ENCODE results near the gene PDE4B. TPM values are rescaled to one million over a fixed set of nuclear protein-coding genes. Genes with fewer than 3 reads are reported as not detected.

PDE4B gene
- polyA plus RNA-seq, 4 donors, result 1.1 to 5.2 (median 3.7) TPM

DNA sequence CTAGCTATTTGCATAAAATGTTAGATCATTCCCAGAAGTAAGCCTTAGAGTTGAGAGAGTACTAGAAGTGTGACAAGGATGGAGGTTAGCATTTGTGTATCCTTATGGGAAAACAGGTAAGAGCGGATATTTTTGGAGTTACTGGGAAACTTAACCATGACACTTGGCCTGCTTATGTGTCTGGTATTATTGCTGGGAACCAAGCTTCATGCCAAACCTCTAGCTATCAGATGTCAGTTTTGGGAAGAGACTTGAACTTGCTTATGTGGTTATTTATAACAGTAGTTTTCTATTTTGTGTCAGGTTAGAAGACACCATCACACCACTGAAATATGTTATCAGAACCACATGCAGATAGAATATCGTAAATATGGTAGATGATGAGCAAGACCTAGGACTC, 511.0 kb downstream of the PDE4B start:
- Histone ChIP-seq H3K4me1 (ENCODE audit: control insufficient read depth in 3 of 3, insufficient read depth in 2 of 3, low read depth in 1 of 3, low read length in 2 of 3) (peaks cover 0 to 11% (median 0%) of the 10 kb centered on the region in 3 donors), H3K4me3 (ENCODE audit: low read depth in 1 of 3, low read length in 3 of 3) (no peak overlapping the region), H3K27ac (ENCODE audit: low read depth in 1 of 3, low read length in 2 of 3) (no peak overlapping the region), H3K9me3 (ENCODE audit: control insufficient read depth in 2 of 2, insufficient read depth in 1 of 2, low read depth in 1 of 2, low read length in 1 of 2) (no peaks in the 10 kb centered on the region), H3K36me3 (ENCODE audit: control insufficient read depth in 3 of 3, insufficient read depth in 2 of 3, low read depth in 1 of 3, low read length in 3 of 3) (no peaks in the 10 kb centered on the region), H3K27me3 (ENCODE audit: control insufficient read depth in 3 of 3, insufficient read depth in 3 of 3, low read length in 3 of 3) (no peaks in the 10 kb centered on the region)
- WGBS, 3 donors, result 97 to 100% (median 98%) methylated on average over 2 of the region's 2 CpGs
- DNase-seq (no peak), FAIRE-seq (no peak)

- Histone ChIP-seq H3K9me3 (ENCODE audit: control insufficient read depth in 2 of 2, insufficient read depth in 1 of 2, low read depth in 1 of 2, low read length in 1 of 2) (no peaks in the 10 kb centered on the region), H3K27ac (ENCODE audit: low read depth in 1 of 3, low read length in 2 of 3) (no peak overlapping the region), H3K36me3 (ENCODE audit: control insufficient read depth in 3 of 3, insufficient read depth in 2 of 3, low read depth in 1 of 3, low read length in 3 of 3) (no peaks in the 10 kb centered on the region), H3K4me1 (ENCODE audit: control insufficient read depth in 3 of 3, insufficient read depth in 2 of 3, low read depth in 1 of 3, low read length in 2 of 3) (peaks cover 0 to 11% (median 0%) of the 10 kb centered on the region in 3 donors), H3K27me3 (ENCODE audit: control insufficient read depth in 3 of 3, insufficient read depth in 3 of 3, low read length in 3 of 3) (no peaks in the 10 kb centered on the region), H3K4me3 (ENCODE audit: low read depth in 1 of 3, low read length in 3 of 3) (no peak overlapping the region)
- DNase-seq (no peak), FAIRE-seq (no peak)
- 85 to 90% (median 85%) methylated on average over 2 of the region's 2 CpGs for WGBS, 3 donors
Measured at GRCh38 chr1:66304128-66304527, 511.4 kb downstream of the PDE4B start.

DNA sequence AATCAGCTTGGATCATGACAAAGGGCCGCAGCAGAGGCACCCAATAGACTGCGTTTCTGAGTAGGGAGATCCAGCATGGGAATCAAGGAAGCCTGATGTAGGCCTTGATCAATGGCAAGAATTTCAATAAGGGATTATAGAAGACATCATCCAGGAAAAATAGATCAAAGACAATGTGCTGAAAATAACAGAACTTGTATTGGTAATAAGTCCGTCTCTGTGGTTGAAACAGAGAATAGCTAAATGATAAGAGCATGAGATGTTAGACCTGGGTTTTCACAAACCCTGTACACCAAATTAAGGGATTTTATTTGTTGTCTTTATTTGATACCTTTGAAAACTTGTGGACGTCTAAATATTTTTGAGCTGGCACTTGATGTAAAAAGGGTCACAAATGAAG, 513.2 kb downstream of the PDE4B start:
- H3K36me3 ChIP-seq (ENCODE audit: control insufficient read depth in 3 of 3, insufficient read depth in 2 of 3, low read depth in 1 of 3, low read length in 3 of 3), result no peaks in the 10 kb centered on the region
- DNase-seq (no peak), FAIRE-seq (no peak)
- H3K27ac ChIP-seq (ENCODE audit: low read depth in 1 of 3, low read length in 2 of 3), result no peak overlapping the region
- no peak overlapping the region for H3K4me3 ChIP-seq (ENCODE audit: low read depth in 1 of 3, low read length in 3 of 3)
- WGBS, 3 donors, result 89 to 91% (median 90%) methylated on average over 4 of the region's 4 CpGs
- H3K27me3 ChIP-seq (ENCODE audit: control insufficient read depth in 3 of 3, insufficient read depth in 3 of 3, low read length in 3 of 3), result no peaks in the 10 kb centered on the region
- peaks cover 0 to 11% (median 0%) of the 10 kb centered on the region in 3 donors for H3K4me1 ChIP-seq (ENCODE audit: control insufficient read depth in 3 of 3, insufficient read depth in 2 of 3, low read depth in 1 of 3, low read length in 2 of 3)
- H3K9me3 ChIP-seq (ENCODE audit: control insufficient read depth in 2 of 2, insufficient read depth in 1 of 2, low read depth in 1 of 2, low read length in 1 of 2), result no peaks in the 10 kb centered on the region

DNA sequence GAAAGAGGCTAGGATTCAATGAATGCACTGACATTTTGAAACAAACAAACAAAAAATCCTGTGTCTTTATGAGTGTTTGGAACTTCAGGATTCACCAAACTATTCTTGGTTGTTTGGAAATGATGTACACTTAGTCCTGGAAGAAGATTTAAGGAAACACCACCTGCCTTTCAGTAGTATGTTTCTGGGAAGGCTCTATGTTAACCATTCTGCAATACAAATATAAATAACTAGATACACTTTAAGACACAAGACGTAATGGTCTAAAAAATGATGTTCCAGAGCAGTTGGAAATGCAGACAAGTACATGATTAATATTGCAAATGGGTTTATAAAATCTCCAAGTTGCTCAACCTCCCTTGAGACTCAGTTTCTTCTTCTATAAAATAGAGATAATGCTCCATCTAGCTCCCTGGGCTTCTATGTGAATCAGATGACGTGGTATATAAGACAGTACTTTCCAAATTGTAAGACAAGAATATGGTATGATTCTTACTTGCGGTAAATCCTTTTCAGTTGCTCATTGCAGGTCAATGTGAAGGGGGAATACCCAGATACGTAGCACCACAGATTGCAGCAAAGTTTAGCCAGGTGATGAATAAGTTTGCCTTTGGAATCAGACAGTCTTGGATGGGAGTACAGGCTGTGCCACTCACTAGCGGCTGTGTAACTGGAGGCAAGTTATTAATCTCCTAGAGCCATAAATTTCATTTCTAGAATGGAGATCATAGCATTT, 516.5 kb downstream of the PDE4B start:
- H3K4me3 ChIP-seq (ENCODE audit: low read depth in 1 of 3, low read length in 3 of 3), result no peak overlapping the region
- H3K36me3 ChIP-seq (ENCODE audit: control insufficient read depth in 3 of 3, insufficient read depth in 2 of 3, low read depth in 1 of 3, low read length in 3 of 3), result no peaks in the 10 kb centered on the region
- no peaks in the 10 kb centered on the region for H3K27me3 ChIP-seq (ENCODE audit: control insufficient read depth in 3 of 3, insufficient read depth in 3 of 3, low read length in 3 of 3)
- H3K4me1 ChIP-seq (ENCODE audit: control insufficient read depth in 3 of 3, insufficient read depth in 2 of 3, low read depth in 1 of 3, low read length in 2 of 3), result no peaks in the 10 kb centered on the region
- FAIRE-seq, result no peak
- peaks cover 0 to 3% of the 10 kb centered on the region in 2 donors for H3K9me3 ChIP-seq (ENCODE audit: control insufficient read depth in 2 of 2, insufficient read depth in 1 of 2, low read depth in 1 of 2, low read length in 1 of 2)
- H3K27ac ChIP-seq (ENCODE audit: low read depth in 1 of 3, low read length in 2 of 3), result no peak overlapping the region
- DNase-seq, result no peak
- 91 to 94% (median 94%) methylated on average over 5 of the region's 5 CpGs for WGBS, 3 donors

DNA sequence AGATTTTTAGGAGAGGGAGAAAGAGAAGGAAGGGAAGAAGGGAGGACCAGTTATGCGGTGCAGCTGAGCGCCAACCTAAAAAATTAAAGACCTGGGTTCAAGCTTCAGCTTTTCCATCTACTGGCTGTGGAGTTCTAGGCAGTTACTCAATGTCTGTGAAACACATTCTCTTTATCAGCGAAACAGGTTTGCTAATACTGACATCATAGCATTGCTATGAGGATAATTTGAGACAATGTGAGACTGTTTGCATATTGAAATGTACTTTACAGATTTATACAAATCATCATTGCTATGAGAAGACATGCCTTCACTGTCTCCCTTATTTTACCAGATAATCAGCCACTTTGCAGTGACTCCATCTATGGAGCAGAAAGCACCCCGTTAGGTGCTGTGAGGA, 518.4 kb downstream of the PDE4B start:
- H3K27ac ChIP-seq (ENCODE audit: low read depth in 1 of 3, low read length in 2 of 3), result no peak overlapping the region
- peaks cover 0 to 3% of the 10 kb centered on the region in 2 donors for H3K9me3 ChIP-seq (ENCODE audit: control insufficient read depth in 2 of 2, insufficient read depth in 1 of 2, low read depth in 1 of 2, low read length in 1 of 2)
- H3K4me3 ChIP-seq (ENCODE audit: low read depth in 1 of 3, low read length in 3 of 3), result no peak overlapping the region
- 70 to 80% (median 78%) methylated on average over 4 of the region's 4 CpGs for WGBS, 3 donors
- FAIRE-seq (no peak), DNase-seq (no peak)
- no peaks in the 10 kb centered on the region for H3K4me1 ChIP-seq (ENCODE audit: control insufficient read depth in 3 of 3, insufficient read depth in 2 of 3, low read depth in 1 of 3, low read length in 2 of 3)
- no peaks in the 10 kb centered on the region for H3K36me3 ChIP-seq (ENCODE audit: control insufficient read depth in 3 of 3, insufficient read depth in 2 of 3, low read depth in 1 of 3, low read length in 3 of 3)
- no peaks in the 10 kb centered on the region for H3K27me3 ChIP-seq (ENCODE audit: control insufficient read depth in 3 of 3, insufficient read depth in 3 of 3, low read length in 3 of 3)

- no peaks in the 10 kb centered on the region for H3K4me1 ChIP-seq (ENCODE audit: control insufficient read depth in 3 of 3, insufficient read depth in 2 of 3, low read depth in 1 of 3, low read length in 2 of 3)
- WGBS, 3 donors, result 94 to 97% (median 97%) methylated on average over 6 of the region's 6 CpGs
Measured at GRCh38 chr1:66311628-66312027, 518.9 kb downstream of the PDE4B start.

DNA sequence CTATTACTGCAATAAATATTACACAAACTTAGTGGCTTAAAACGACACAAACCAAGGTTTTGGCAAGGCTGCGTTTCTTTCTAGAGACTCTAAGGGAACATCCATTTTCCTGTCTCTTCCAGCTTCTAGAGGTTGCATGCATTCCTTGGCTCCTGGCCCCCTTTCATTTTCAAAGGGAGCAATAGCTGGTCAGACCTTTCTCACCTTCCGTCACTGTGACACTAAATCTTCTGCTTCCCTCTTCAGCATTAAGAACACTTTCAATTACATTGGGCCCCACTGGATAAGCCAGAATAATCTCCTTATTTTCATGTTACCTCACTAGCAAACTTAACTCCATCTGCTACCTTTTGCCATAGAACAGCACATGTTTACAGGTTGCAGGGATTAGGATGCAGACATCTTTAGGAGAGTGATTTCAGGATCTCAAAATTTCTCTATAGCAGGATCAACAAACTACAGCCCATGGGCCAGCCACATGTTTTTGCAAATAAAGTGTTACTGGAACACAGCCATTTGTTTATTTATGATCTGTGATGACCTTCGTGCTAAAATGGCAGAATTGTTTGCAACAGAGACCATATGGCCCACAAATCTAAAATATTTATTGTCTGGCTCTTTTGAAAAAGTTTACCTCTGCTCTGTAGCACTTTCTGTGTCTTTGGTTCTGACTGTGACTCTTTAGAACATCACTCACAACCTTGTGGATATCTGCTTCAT, 519.7 kb downstream of the PDE4B start:
- Histone ChIP-seq H3K36me3 (ENCODE audit: control insufficient read depth in 3 of 3, insufficient read depth in 2 of 3, low read depth in 1 of 3, low read length in 3 of 3) (no peaks in the 10 kb centered on the region), H3K27ac (ENCODE audit: low read depth in 1 of 3, low read length in 2 of 3) (no peak overlapping the region), H3K9me3 (ENCODE audit: control insufficient read depth in 2 of 2, insufficient read depth in 1 of 2, low read depth in 1 of 2, low read length in 1 of 2) (peaks cover 0 to 3% of the 10 kb centered on the region in 2 donors), H3K4me1 (ENCODE audit: control insufficient read depth in 3 of 3, insufficient read depth in 2 of 3, low read depth in 1 of 3, low read length in 2 of 3) (no peaks in the 10 kb centered on the region), H3K27me3 (ENCODE audit: control insufficient read depth in 3 of 3, insufficient read depth in 3 of 3, low read length in 3 of 3) (no peaks in the 10 kb centered on the region), H3K4me3 (ENCODE audit: low read depth in 1 of 3, low read length in 3 of 3) (no peak overlapping the region)
- DNase-seq (peak in 1 of 2 donors; percentile 11), FAIRE-seq (no peak)
- 60 to 64% (median 63%) methylated on average over 4 of the region's 4 CpGs for WGBS, 3 donors

More at GRCh38 chr1:66311628-66312027, 518.9 kb downstream of the PDE4B start:
- no peaks in the 10 kb centered on the region for H3K36me3 ChIP-seq (ENCODE audit: control insufficient read depth in 3 of 3, insufficient read depth in 2 of 3, low read depth in 1 of 3, low read length in 3 of 3)
- no peaks in the 10 kb centered on the region for H3K27me3 ChIP-seq (ENCODE audit: control insufficient read depth in 3 of 3, insufficient read depth in 3 of 3, low read length in 3 of 3)
- H3K27ac ChIP-seq (ENCODE audit: low read depth in 1 of 3, low read length in 2 of 3), result no peak overlapping the region
- no peak overlapping the region for H3K4me3 ChIP-seq (ENCODE audit: low read depth in 1 of 3, low read length in 3 of 3)
- DNase-seq (no peak), FAIRE-seq (no peak)
- peaks cover 0 to 3% of the 10 kb centered on the region in 2 donors for H3K9me3 ChIP-seq (ENCODE audit: control insufficient read depth in 2 of 2, insufficient read depth in 1 of 2, low read depth in 1 of 2, low read length in 1 of 2)

DNA sequence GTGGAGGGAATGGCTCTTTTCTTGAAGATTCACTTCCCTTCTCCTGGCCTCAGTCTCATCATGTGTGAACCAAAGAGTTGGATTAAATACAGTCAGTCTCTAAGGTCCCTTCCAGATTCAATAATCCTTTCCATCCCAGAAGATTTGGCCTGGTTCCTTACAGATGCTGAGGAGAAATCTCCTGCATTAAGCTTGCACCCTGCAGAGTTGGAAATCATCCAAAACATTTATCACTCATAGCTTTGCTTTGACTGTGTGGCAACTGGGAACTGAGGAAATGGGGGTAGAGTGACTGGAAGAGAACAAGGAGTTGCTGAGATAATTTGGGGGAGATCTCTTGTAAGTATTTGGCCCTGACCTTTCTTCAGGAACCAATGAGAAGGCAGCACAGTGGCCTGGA, 520.7 kb downstream of the PDE4B start:
- H3K4me3 ChIP-seq (ENCODE audit: low read depth in 1 of 3, low read length in 3 of 3), result no peak overlapping the region
- no peaks in the 10 kb centered on the region for H3K36me3 ChIP-seq (ENCODE audit: control insufficient read depth in 3 of 3, insufficient read depth in 2 of 3, low read depth in 1 of 3, low read length in 3 of 3)
- FAIRE-seq (no peak), DNase-seq (no peak)
- peaks cover 0 to 3% of the 10 kb centered on the region in 2 donors for H3K9me3 ChIP-seq (ENCODE audit: control insufficient read depth in 2 of 2, insufficient read depth in 1 of 2, low read depth in 1 of 2, low read length in 1 of 2)
- no peak overlapping the region for H3K27ac ChIP-seq (ENCODE audit: low read depth in 1 of 3, low read length in 2 of 3)
- H3K4me1 ChIP-seq (ENCODE audit: control insufficient read depth in 3 of 3, insufficient read depth in 2 of 3, low read depth in 1 of 3, low read length in 2 of 3), result no peaks in the 10 kb centered on the region
- no peaks in the 10 kb centered on the region for H3K27me3 ChIP-seq (ENCODE audit: control insufficient read depth in 3 of 3, insufficient read depth in 3 of 3, low read length in 3 of 3)
